GM23338 (cell line): ENCODE measurements around the gene SNRPA. TPM values are rescaled to one million over a fixed set of nuclear protein-coding genes. Genes with fewer than 3 reads are reported as not detected.

Experiments used
- ATAC-seq: fragments of 200-7000 bp; cut with Tn5 transposase; 3 replicates; pipeline ENCODE4 v1.9.1; 2020
- DNase-seq: peaks from one replicate; pipeline ENCODE4 v3.0.0-alpha.2; 2015; ENCODE audit warnings: low spot score
- H2AFZ ChIP-seq: fragments of 200-600 bp; sonication (generic); 2 replicates; pipeline ENCODE4 v1.8.0; 2016; ENCODE audit warnings: antibody characterized with exemption, mild to moderate bottlenecking, moderate library complexity
- H3F3A ChIP-seq: fragments of 200-600 bp; sonication (generic); replicated peaks from 2 replicates; pipeline ENCODE4 v1.8.0; 2017; ENCODE audit warnings: antibody characterized with exemption, mixed run types, low read depth
- H3K27ac ChIP-seq: fragments of 200-600 bp; sonication (generic); 2 replicates; pipeline ENCODE4 v1.6.1; 2016; ENCODE audit warnings: low read depth
- H3K27me3 ChIP-seq: fragments of 200-600 bp; sonication (generic); 2 replicates; pipeline ENCODE4 v1.8.0; 2016; ENCODE audit warnings: mild to moderate bottlenecking, mixed run types, moderate library complexity; ENCODE audit not compliant: insufficient read depth
- H3K36me3 ChIP-seq: fragments of 200-600 bp; sonication (generic); 2 replicates; pipeline ENCODE4 v1.8.0; 2016; ENCODE audit warnings: mild to moderate bottlenecking; ENCODE audit not compliant: insufficient read depth
- H3K4me1 ChIP-seq: fragments of 200-600 bp; sonication (generic); 2 replicates; pipeline ENCODE4 v1.8.0; 2016; ENCODE audit warnings: mild to moderate bottlenecking, moderate library complexity; ENCODE audit not compliant: insufficient read depth
- H3K4me2 ChIP-seq: fragments of 200-600 bp; sonication (generic); 2 replicates; pipeline ENCODE4 v1.7.1; 2017; ENCODE audit warnings: mixed run types
- H3K4me3 ChIP-seq: fragments of 200-600 bp; sonication (generic); 2 replicates; pipeline ENCODE4 v1.6.1; 2016; ENCODE audit warnings: mixed run types
- H3K79me2 ChIP-seq: fragments of 200-600 bp; sonication (generic); replicated peaks from 2 replicates; pipeline ENCODE4 v1.8.0; 2017; ENCODE audit warnings: mild to moderate bottlenecking; ENCODE audit not compliant: insufficient read depth
- H3K9me2 ChIP-seq: fragments of 200-600 bp; sonication (generic); 2 replicates; pipeline ENCODE4 v1.8.0; 2017; ENCODE audit not compliant: insufficient read depth
- H4K20me1 ChIP-seq: fragments of 200-600 bp; sonication (generic); replicated peaks from 2 replicates; pipeline ENCODE4 v1.8.0; 2017; ENCODE audit warnings: mild to moderate bottlenecking; ENCODE audit not compliant: insufficient read depth
- H3K27ac Mint-ChIP-seq: 2 replicates; pipeline ENCODE4 v1.8.0; 2020; ENCODE audit warnings: inconsistent platforms, mild to moderate bottlenecking, moderate library complexity, mixed read lengths
- H3K27me3 Mint-ChIP-seq: 3 replicates; pipeline ENCODE4 v1.8.0; 2022; ENCODE audit warnings: low read depth, mild to moderate bottlenecking, moderate library complexity, mixed read lengths, inconsistent platforms; ENCODE audit not compliant: insufficient read depth, poor library complexity
- H3K36me3 Mint-ChIP-seq: 3 replicates; pipeline ENCODE4 v1.8.0; 2021; ENCODE audit warnings: low read depth, mild to moderate bottlenecking, inconsistent platforms, moderate library complexity, mixed read lengths
- H3K4me1 Mint-ChIP-seq: 3 replicates; pipeline ENCODE4 v1.8.0; 2020; ENCODE audit warnings: mild to moderate bottlenecking, inconsistent platforms, mixed read lengths
- H3K4me3 Mint-ChIP-seq: 3 replicates; pipeline ENCODE4 v1.8.0; 2021; ENCODE audit warnings: moderate library complexity, mild to moderate bottlenecking, inconsistent platforms, mixed read lengths
- H3K9me3 Mint-ChIP-seq: 3 replicates; pipeline ENCODE4 v1.8.0; 2020; ENCODE audit warnings: moderate library complexity, mild to moderate bottlenecking, inconsistent platforms, mixed read lengths
- ETS1 ChIP-seq: IDR thresholded peaks from 2 replicates; pipeline ENCODE4 v1.6.1; 2016; ENCODE audit warnings: antibody characterized with exemption
- EZH2 ChIP-seq: fragments of 200-600 bp; sonication (generic); IDR thresholded peaks from one replicate; pipeline ENCODE4 v1.8.0; 2017; ENCODE audit warnings: antibody characterized with exemption, mild to moderate bottlenecking, low read depth; ENCODE audit not compliant: unreplicated experiment
- ZNF462 ChIP-seq: fragments of 250-450 bp; sonication (Bioruptor Pico); IDR thresholded peaks from 2 replicates; pipeline ENCODE4 v1.5.0; 2020; ENCODE audit warnings: mild to moderate bottlenecking, moderate library complexity
- polyA plus RNA-seq: library from polyadenylated mRNA; unstranded; fragments of >200 nt; fragmentation: Nextera tagmentation; extraction: Ambion mirVana; gene quantifications from 2 replicates; pipeline ENCODE4 v1.2.1, GENCODE V29; 2016
- total RNA-seq: library from RNA; depleted of rRNA; stranded (reverse); fragments of >200 nt; shearing (Covaris generic); gene quantifications from 2 replicates; pipeline ENCODE4 v1.2.3, GENCODE V29; 2014

The SNRPA gene
- total and polyA plus RNA-seq, 2 experiments from 2014 or later: 295 to 326 TPM

- TF ChIP-seq ZNF462 (CRISPR knock-in tag) (no peak), ETS1 (no peak)
Observed at GRCh38 chr19:40742477-40742876, 8.5 kb upstream of the SNRPA start (continued).

GRCh38 chr19:40742886-40743285 lies 8.1 kb upstream of the SNRPA start:
- H3F3A ChIP-seq: no peaks in the 10 kb centered on the region
- no peaks in the 10 kb centered on the region for H4K20me1 ChIP-seq
- H3K27me3 ChIP-seq: no peaks in the 10 kb centered on the region
- H2AFZ ChIP-seq: no peak overlapping the region
- no peak for ATAC-seq
- H3K27ac Mint-ChIP-seq: no peak overlapping the region
- 0 out of 3 replicates have a peak, but pooled peaks cover 3% of the 10 kb centered on the region for H3K9me3 Mint-ChIP-seq
- H3K4me1 ChIP-seq: peaks cover 12% of the 10 kb centered on the region
- no peak for DNase-seq
- no peaks in the 10 kb centered on the region; the same call in 1 of the 2 replicates for H3K36me3 ChIP-seq
- no peak overlapping the region for H3K27ac ChIP-seq
- peaks cover 19% of the 10 kb centered on the region for H3K27me3 Mint-ChIP-seq
- no peak for TF ChIP-seq ETS1
- TF ChIP-seq EZH2: no peak
- H3K4me3 ChIP-seq: no peak overlapping the region
- no peak overlapping the region for H3K4me2 ChIP-seq
- H3K36me3 Mint-ChIP-seq: peaks cover 17% of the 10 kb centered on the region
- peaks cover 15% of the 10 kb centered on the region for H3K4me1 Mint-ChIP-seq
- H3K9me2 ChIP-seq: no peaks in the 10 kb centered on the region
- H3K4me3 Mint-ChIP-seq: no peak overlapping the region
- no peaks in the 10 kb centered on the region for H3K79me2 ChIP-seq
